AG04450 (cell line): ENCODE data around the gene TBX2. TPM values are rescaled to one million over a fixed set of nuclear protein-coding genes. Genes with fewer than 3 reads are reported as not detected.

Source experiments
- CTCF ChIA-PET: fragments of 300-600, 350-600 bp; formaldehyde crosslinking; extraction: SDS; loops from one replicate; lab custom pipeline; 2022; ENCODE audit warnings: antibody characterized with exemption, inconsistent platforms; lab: Charles Lee
- POLR2A ChIA-PET: fragments of 350-600 bp; formaldehyde crosslinking; extraction: SDS; loops from one replicate; lab custom pipeline; 2021; ENCODE audit warnings: antibody characterized with exemption, inconsistent platforms; lab: Yijun Ruan, JAX
- DNase-seq: peaks from one replicate; pipeline ENCODE4 v3.0.0-alpha.2; 2011; ENCODE audit warnings: low read depth, low spot score
- H3K27ac ChIP-seq: one replicate; pipeline ENCODE4 v1.5.1; 2012; ENCODE audit warnings: low read depth, low read length, control low read depth
- H3K27me3 ChIP-seq: one replicate; pipeline ENCODE4 v1.6.0; 2012; ENCODE audit warnings: low read length; ENCODE audit not compliant: control insufficient read depth, insufficient read depth
- H3K4me3 ChIP-seq: 2 replicates; pipeline ENCODE4 v1.5.1; 2011; ENCODE audit warnings: mild to moderate bottlenecking, low read depth, low read length, control low read depth
- H3K9me3 ChIP-seq: 2 replicates; pipeline ENCODE4 v1.5.1; 2012; ENCODE audit warnings: low read length; ENCODE audit not compliant: control insufficient read depth, insufficient read depth
- CTCF ChIP-seq: IDR thresholded peaks from 2 replicates; pipeline ENCODE4 v1.5.1; 2011; ENCODE audit warnings: low read depth, low read length, control low read depth, inconsistent platforms
- polyA plus RNA-seq: library from polyadenylated mRNA; depleted of rRNA; stranded (reverse); fragments of >200 nt; gene quantifications from 2 replicates; pipeline ENCODE4 v1.2.3, GENCODE V29; 2011

Gene TBX2
- polyA plus RNA-seq, 1 experiment, result 18.3 TPM

- Histone ChIP-seq H3K4me3 (no peak overlapping the region), H3K9me3 (peaks cover 32% of the 10 kb centered on the region), H3K27me3 (peaks cover 82% of the 10 kb centered on the region), H3K27ac (no peak overlapping the region)
- CTCF ChIA-PET, result no interaction called here
- DNase-seq, result no peak
- POLR2A ChIA-PET, result no interaction called here
- no peak for TF ChIP-seq CTCF
Measured at GRCh38 chr17:61454381-61455323, 55.0 kb downstream of the TBX2 start.

- Histone ChIP-seq H3K27me3 (peaks cover 88% of the 10 kb centered on the region), H3K27ac (no peak overlapping the region), H3K4me3 (no peak overlapping the region), H3K9me3 (peaks cover 32% of the 10 kb centered on the region)
- ChIA-PET POLR2A (no interaction called here), CTCF (interaction anchor here (0.6 kb wide), 1 partner anchor 553 kb away, joined by 3 read pairs; no protein-coding TSS in a partner anchor)
- no peak for TF ChIP-seq CTCF
- DNase-seq, result no peak
Measured at GRCh38 chr17:61455324-61456060, 55.8 kb downstream of the TBX2 start.

- CTCF ChIA-PET, result interaction anchor here (0.6 kb wide), 1 partner anchor 552 kb away, joined by 3 read pairs; no protein-coding TSS in a partner anchor
- Histone ChIP-seq H3K9me3 (peaks cover 32% of the 10 kb centered on the region), H3K27me3 (peaks cover 87% of the 10 kb centered on the region), H3K4me3 (no peak overlapping the region), H3K27ac (no peak overlapping the region)
- no peak for DNase-seq
- POLR2A ChIA-PET, result no interaction called here
- TF ChIP-seq CTCF, result no peak
Measured at GRCh38 chr17:61456061-61456681, 56.5 kb downstream of the TBX2 start.

GRCh38 chr17:61456688-61457225 is 57.1 kb downstream of the TBX2 start:
- TF ChIP-seq CTCF, result no peak
- ChIA-PET POLR2A (no interaction called here), CTCF (no interaction called here)
- Histone ChIP-seq H3K9me3 (peaks cover 32% of the 10 kb centered on the region), H3K4me3 (no peak overlapping the region), H3K27ac (no peak overlapping the region), H3K27me3 (peaks cover 86% of the 10 kb centered on the region)
- no peak for DNase-seq
